Endothelial cell of umbilical vein (primary cell): ENCODE data around the gene PRDX3. TPM values are rescaled to one million over a fixed set of nuclear protein-coding genes. Genes with fewer than 3 reads are reported as not detected.

Experiments
- BruUV-seq: library from RNA; stranded (reverse); fragments of 400-500 nt; replicated peaks from 2 replicates; lab custom pipeline; 2021; lab: Mats Ljungman, UMichigan
- CTCF ChIA-PET: fragments of 300-600, 350-600 bp; sonication (Branson Sonifier 250); formaldehyde crosslinking; loops from one replicate; lab custom pipeline; 2021; ENCODE audit warnings: antibody characterized with exemption, inconsistent platforms; lab: Charles Lee
- POLR2A ChIA-PET: fragments of 300-600, 350-600 bp; sonication (Branson Sonifier 250); formaldehyde crosslinking; loops from one replicate; lab custom pipeline; 2021; ENCODE audit warnings: antibody characterized with exemption, inconsistent platforms; lab: Charles Lee
- DNase-seq: peaks from one replicate; pipeline ENCODE4 v3.0.0-alpha.2; 2011; ENCODE audit warnings: low read depth, low spot score
- FAIRE-seq: peaks from 2 replicates; lab custom pipeline; 2011; peaks lifted over from hg19 to GRCh38; lab: Jason Lieb, UNC
- H2AFZ ChIP-seq: 2 replicates; pipeline ENCODE4 v1.6.0; 2012; ENCODE audit warnings: low read depth, low read length, control low read depth, inconsistent platforms
- H3K27ac ChIP-seq: 2 replicates; pipeline ENCODE4 v1.5.1; 2011; ENCODE audit warnings: low read depth, mild to moderate bottlenecking, control low read depth, low read length, moderate library complexity; ENCODE audit not compliant: insufficient read depth
- H3K27me3 ChIP-seq, 2 experiments: 2 replicates each; pipeline versions ENCODE4 v1.6.0 to v1.6.1; 2011; ENCODE audit warnings: low read length in 2 of 2, mixed read lengths in 1 of 2; ENCODE audit not compliant: control insufficient read depth in 2 of 2, insufficient read depth in 2 of 2
- H3K36me3 ChIP-seq, 2 experiments: 2 replicates in 1 of 2; 3 replicates in 1 of 2; pipeline ENCODE4 v1.5.1; 2011; ENCODE audit warnings: low read length in 2 of 2, mild to moderate bottlenecking in 1 of 2, moderate library complexity in 1 of 2; ENCODE audit not compliant: control insufficient read depth in 2 of 2, insufficient read depth in 2 of 2; ENCODE audit errors: extremely low read depth in 1 of 2
- H3K4me1 ChIP-seq: 3 replicates; pipeline ENCODE4 v1.5.1; 2011; ENCODE audit warnings: mild to moderate bottlenecking, low read length; ENCODE audit not compliant: control insufficient read depth, insufficient read depth; ENCODE audit errors: extremely low read depth
- H3K4me2 ChIP-seq: 2 replicates; pipeline ENCODE4 v1.6.1; 2011; ENCODE audit warnings: low read length, control low read depth, mixed read lengths; ENCODE audit not compliant: insufficient read depth
- H3K4me3 ChIP-seq, 3 experiments: fragments of 200-600 bp in 1 of 3; sonication (generic), shearing (Covaris generic) in 1 of 3; replicated peaks in 1 of 3; 2 replicates each; pipeline ENCODE4 v1.5.1; 2011 to 2016; ENCODE audit warnings: control low read depth in 3 of 3, low read length in 3 of 3, mild to moderate bottlenecking in 2 of 3, inconsistent platforms in 1 of 3, low read depth in 1 of 3, moderate library complexity in 1 of 3; ENCODE audit not compliant: insufficient read depth in 1 of 3
- H3K79me2 ChIP-seq: 2 replicates; pipeline ENCODE4 v1.6.0; 2012; ENCODE audit warnings: low read length, inconsistent platforms; ENCODE audit not compliant: control insufficient read depth, insufficient read depth
- H3K9ac ChIP-seq: replicated peaks from 2 replicates; pipeline ENCODE3; 2011; ENCODE audit warnings: low read length, control low read depth; ENCODE audit not compliant: insufficient read depth; ENCODE audit errors: extremely low read depth
- H3K9me1 ChIP-seq: replicated peaks from 3 replicates; pipeline ENCODE4 v1.6.0; 2011; ENCODE audit warnings: mild to moderate bottlenecking, low read length; ENCODE audit not compliant: control insufficient read depth, insufficient read depth; ENCODE audit errors: extremely low read depth
- H3K9me3 ChIP-seq: replicated peaks from 2 replicates; pipeline ENCODE4 v1.5.1; 2012; ENCODE audit warnings: low read length, inconsistent platforms; ENCODE audit not compliant: control insufficient read depth, insufficient read depth
- H4K20me1 ChIP-seq: replicated peaks from 2 replicates; pipeline ENCODE3; 2011; ENCODE audit warnings: mild to moderate bottlenecking, low read length; ENCODE audit not compliant: control insufficient read depth, insufficient read depth; ENCODE audit errors: extremely low read depth
- EZH2 ChIP-seq: IDR thresholded peaks from 2 replicates; pipeline ENCODE4 v1.6.1; 2012; ENCODE audit warnings: borderline replicate concordance, low read depth, mild to moderate bottlenecking, moderate library complexity, low read length, inconsistent platforms; ENCODE audit not compliant: severe bottlenecking
- FOS ChIP-seq: IDR thresholded peaks from 2 replicates; pipeline ENCODE4 v1.6.1; 2011; ENCODE audit warnings: mild to moderate bottlenecking, low read length, moderate library complexity, borderline replicate concordance; ENCODE audit not compliant: insufficient read depth
- JUN ChIP-seq: IDR thresholded peaks from 2 replicates; pipeline ENCODE4 v1.6.1; 2011; ENCODE audit warnings: borderline replicate concordance, low read depth; ENCODE audit not compliant: insufficient read length, insufficient read depth
- MYC ChIP-seq: IDR thresholded peaks from one replicate; pipeline ENCODE4 v1.6.1; 2011; ENCODE audit warnings: mild to moderate bottlenecking, low read depth, low read length
- POLR2A ChIP-seq: IDR thresholded peaks from 2 replicates; pipeline ENCODE4 v1.6.1; 2012; ENCODE audit warnings: low read depth, mild to moderate bottlenecking, control low read depth, low read length
- POLR2AphosphoS5 ChIP-seq: IDR thresholded peaks from 2 replicates; pipeline ENCODE4 v1.6.1; 2012; ENCODE audit warnings: low read depth, mild to moderate bottlenecking, control low read depth, low read length, moderate library complexity; ENCODE audit not compliant: insufficient read depth
- dilution Hi-C: fragments of 300-500 bp; cut with MboI; formaldehyde crosslinking; loops from one replicate; pipeline ENCODE4 v1.15.0; 2019; ENCODE audit warnings: low sequenced_read_pairs; ENCODE audit not compliant: extremely low pct_ligation_motif_present
- intact Hi-C: fragments of 100-400 bp; cut with micrococcal nuclease; formaldehyde crosslinking; loops from one replicate; pipeline ENCODE4 v1.10.0; 2022
- polyA plus RNA-seq, 4 experiments: library from polyadenylated mRNA; depleted of rRNA in 3 of 4; stranded (reverse) in 3 of 4; unstranded in 1 of 4; fragments of >200 nt; gene quantifications; 2 replicates each; pipeline versions ENCODE4 v1.2.1 to v1.2.3, GENCODE V29; 2011 to 2012; ENCODE audit warnings: missing spikeins in 1 of 4
- total RNA-seq: library from RNA; stranded (reverse); gene quantifications from 2 replicates; pipeline ENCODE4 v1.2.3, GENCODE V29; 2021
- TF ChIP-seq, protein P1 (sequence below): IDR thresholded peaks from 2 replicates; pipeline ENCODE4 v1.6.1; 2011; ENCODE audit not compliant: insufficient read depth, insufficient read length
- TF ChIP-seq, protein P2 (sequence below), 2 donors: IDR thresholded peaks; 1 replicate in 1 of 2; 2 replicates in 1 of 2; pipeline ENCODE4 v1.5.1; 2011; ENCODE audit warnings: low read length in 2 of 2, mild to moderate bottlenecking in 2 of 2, moderate library complexity in 2 of 2, control low read depth in 1 of 2, inconsistent platforms in 1 of 2, low read depth in 1 of 2; ENCODE audit not compliant: insufficient read depth in 1 of 2; ENCODE audit errors: extremely low read depth in 1 of 2

Gene PRDX3
- total and polyA plus RNA-seq, 2 donors (not counting 3 experiments of a cell fraction or from before 2014, with no cell fraction given) = 123 to 124 TPM

DNA sequence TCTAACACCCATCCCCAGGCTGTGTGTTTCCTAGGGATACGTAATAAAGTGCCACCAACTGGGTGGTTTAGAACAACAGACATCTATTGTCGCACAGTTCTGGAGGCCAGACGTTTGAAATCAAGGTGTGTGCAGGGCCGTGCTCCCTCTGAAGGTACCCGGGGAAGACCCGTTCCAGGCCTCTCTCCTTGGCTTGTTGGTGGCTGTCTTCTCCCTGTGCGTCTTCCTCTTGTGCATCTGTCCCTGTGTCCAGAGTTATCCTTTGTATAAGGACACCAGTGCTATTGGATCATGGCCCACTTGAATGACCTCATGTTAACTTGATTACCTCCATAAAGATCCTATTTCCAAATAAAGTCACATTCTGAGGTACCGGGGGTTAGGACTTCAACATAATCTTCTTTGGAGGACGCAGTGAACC, 44.4 kb upstream of the PRDX3 start:
- Histone ChIP-seq H3K27me3 (no peaks in the 10 kb centered on the region), H3K4me2 (no peak overlapping the region), H3K4me3 (no peak overlapping the region), H3K9ac (no peak overlapping the region), H3K4me1 (no peaks in the 10 kb centered on the region), H2AFZ (no peak overlapping the region), H3K79me2 (no peaks in the 10 kb centered on the region), H3K9me1 (no peaks in the 10 kb centered on the region), H3K36me3 (no peaks in the 10 kb centered on the region), H4K20me1 (no peaks in the 10 kb centered on the region), H3K9me3 (no peaks in the 10 kb centered on the region), H3K27ac (no peak overlapping the region)
- TF ChIP-seq EZH2 = no peak
- TF ChIP-seq, protein P1, sequence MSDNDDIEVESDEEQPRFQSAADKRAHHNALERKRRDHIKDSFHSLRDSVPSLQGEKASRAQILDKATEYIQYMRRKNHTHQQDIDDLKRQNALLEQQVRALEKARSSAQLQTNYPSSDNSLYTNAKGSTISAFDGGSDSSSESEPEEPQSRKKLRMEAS = no peak
- no peak for TF ChIP-seq JUN
- TF ChIP-seq POLR2A = no peak
- TF ChIP-seq, protein P2, sequence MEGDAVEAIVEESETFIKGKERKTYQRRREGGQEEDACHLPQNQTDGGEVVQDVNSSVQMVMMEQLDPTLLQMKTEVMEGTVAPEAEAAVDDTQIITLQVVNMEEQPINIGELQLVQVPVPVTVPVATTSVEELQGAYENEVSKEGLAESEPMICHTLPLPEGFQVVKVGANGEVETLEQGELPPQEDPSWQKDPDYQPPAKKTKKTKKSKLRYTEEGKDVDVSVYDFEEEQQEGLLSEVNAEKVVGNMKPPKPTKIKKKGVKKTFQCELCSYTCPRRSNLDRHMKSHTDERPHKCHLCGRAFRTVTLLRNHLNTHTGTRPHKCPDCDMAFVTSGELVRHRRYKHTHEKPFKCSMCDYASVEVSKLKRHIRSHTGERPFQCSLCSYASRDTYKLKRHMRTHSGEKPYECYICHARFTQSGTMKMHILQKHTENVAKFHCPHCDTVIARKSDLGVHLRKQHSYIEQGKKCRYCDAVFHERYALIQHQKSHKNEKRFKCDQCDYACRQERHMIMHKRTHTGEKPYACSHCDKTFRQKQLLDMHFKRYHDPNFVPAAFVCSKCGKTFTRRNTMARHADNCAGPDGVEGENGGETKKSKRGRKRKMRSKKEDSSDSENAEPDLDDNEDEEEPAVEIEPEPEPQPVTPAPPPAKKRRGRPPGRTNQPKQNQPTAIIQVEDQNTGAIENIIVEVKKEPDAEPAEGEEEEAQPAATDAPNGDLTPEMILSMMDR (IDR thresholded peaks at IDR 0.05; ENCODE audit: extremely low read depth in 1 of 2, insufficient read depth in 1 of 2, low read depth in 1 of 2, low read length in 2 of 2) = no peak
- no peak for TF ChIP-seq POLR2AphosphoS5
- no peak for TF ChIP-seq MYC
- TF ChIP-seq FOS = no peak
- dilution Hi-C loops (no loop called here), intact Hi-C loops (no loop called here)
- ChIA-PET POLR2A (no interaction called here), CTCF (interaction anchor here (1.0 to 1.9 kb wide), 5 partner anchors 11 to 195 kb away, joined by 3 to 9 read pairs (median 4); no protein-coding TSS in a partner anchor)
- FAIRE-seq (no peak), DNase-seq (no peak)
- BruUV-seq = no TSS peak
